SK-N-SH treated with all-trans-retinoic acid at 6 μM for 48 hours (cell line): Measurements from ENCODE around the gene SPN.
"Not testable (repeated sequence)": the region's sequence is repeated elsewhere in the genome, so short reads cannot be mapped to it uniquely, and the experiment has no call there.

ENCODE experiments used
- ARNTL ChIP-seq: fragments of 450-650 bp; formaldehyde crosslinking; IDR thresholded peaks from 2 replicates; pipeline ENCODE4 v1.5.0; 2020; ENCODE audit warnings: low read depth, mild to moderate bottlenecking, moderate library complexity, borderline replicate concordance
- ESRRG ChIP-seq: fragments of 250-450 bp; sonication (Bioruptor Pico); IDR thresholded peaks from 2 replicates; pipeline ENCODE4 v1.6.1; 2021; ENCODE audit warnings: mild to moderate bottlenecking
- GLIS3 ChIP-seq: fragments of 250-450 bp; sonication (Bioruptor Pico); IDR thresholded peaks from 2 replicates; pipeline ENCODE4 v1.5.0; 2020; ENCODE audit warnings: mild to moderate bottlenecking, moderate library complexity
- TOX ChIP-seq: fragments of 250-450 bp; sonication (Bioruptor Pico); IDR thresholded peaks from 2 replicates; pipeline ENCODE4 v1.8.0; 2021; ENCODE audit warnings: mild to moderate bottlenecking, moderate library complexity, borderline replicate concordance
- ZFP3 ChIP-seq: fragments of 250-450 bp; sonication (Bioruptor Pico); IDR thresholded peaks from 2 replicates; pipeline ENCODE4 v1.5.0; 2020; ENCODE audit warnings: mild to moderate bottlenecking, moderate library complexity
- ZFP30 ChIP-seq: fragments of 450-650 bp; formaldehyde crosslinking; IDR thresholded peaks from 2 replicates; pipeline ENCODE4 v1.5.0; 2022; ENCODE audit warnings: mild to moderate bottlenecking, moderate library complexity
- ZNF565 ChIP-seq: fragments of 450-650 bp; formaldehyde crosslinking; conservative IDR thresholded peaks from 2 replicates; pipeline ENCODE4 v1.5.0; 2020; ENCODE audit warnings: low read depth, mild to moderate bottlenecking, moderate library complexity
- ZNF70 ChIP-seq: fragments of 450-650 bp; formaldehyde crosslinking; IDR thresholded peaks from 2 replicates; pipeline ENCODE4 v1.5.0; 2020; ENCODE audit warnings: mild to moderate bottlenecking, moderate library complexity
- TF ChIP-seq, protein P1 (sequence below): fragments of 250-450 bp; sonication (Bioruptor Pico); IDR thresholded peaks from 2 replicates; pipeline ENCODE4 v1.8.0; 2021; ENCODE audit warnings: low read depth, mild to moderate bottlenecking, moderate library complexity, borderline replicate concordance

DNA sequence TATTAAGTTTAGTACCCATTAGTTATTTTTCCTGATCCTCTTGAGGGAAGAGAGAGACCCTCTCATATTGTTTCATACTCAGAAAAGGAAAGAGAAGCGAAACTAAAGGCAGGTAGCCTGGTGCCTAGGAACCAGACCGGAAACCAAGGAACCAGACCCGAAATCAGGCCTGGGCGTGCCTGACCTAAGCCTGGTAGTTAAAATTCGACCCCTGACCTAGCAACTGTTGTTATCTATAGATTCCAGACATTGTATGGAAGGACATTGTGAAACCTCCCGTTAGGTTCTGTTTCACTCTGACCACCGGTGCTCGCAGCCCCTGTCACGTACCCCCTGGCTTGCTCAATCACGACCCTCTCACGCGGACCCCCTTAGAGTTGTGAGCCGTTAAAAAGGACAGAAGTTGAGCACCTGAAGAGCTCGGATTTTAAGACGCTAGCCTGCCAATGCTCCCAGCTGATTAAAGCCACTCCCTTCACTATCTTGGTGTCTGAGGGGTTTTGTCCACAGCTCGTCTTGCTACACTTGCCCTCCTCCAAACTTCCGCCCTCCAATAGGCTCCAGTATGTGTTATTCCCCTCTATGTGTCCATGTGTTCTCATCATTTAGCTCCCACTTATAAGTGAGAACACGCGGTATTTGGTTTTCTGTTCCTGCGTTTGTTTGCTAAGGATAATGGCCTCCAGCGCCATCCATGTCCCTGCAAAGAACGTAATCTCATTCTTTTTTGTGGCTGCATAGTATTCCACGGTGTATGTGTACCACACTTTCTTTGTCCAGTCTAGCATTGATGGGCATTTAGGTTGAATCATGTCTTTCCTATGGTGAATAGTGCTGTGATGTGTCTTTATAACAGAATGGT, 26.7 kb downstream of the SPN start:
- TF ChIP-seq ARNTL, GLIS3, TOX, ZFP30, ZFP3, ZNF70, ZNF565, ESRRG (CRISPR knock-in tag): not testable (repeated sequence)
- TF ChIP-seq, protein P1, sequence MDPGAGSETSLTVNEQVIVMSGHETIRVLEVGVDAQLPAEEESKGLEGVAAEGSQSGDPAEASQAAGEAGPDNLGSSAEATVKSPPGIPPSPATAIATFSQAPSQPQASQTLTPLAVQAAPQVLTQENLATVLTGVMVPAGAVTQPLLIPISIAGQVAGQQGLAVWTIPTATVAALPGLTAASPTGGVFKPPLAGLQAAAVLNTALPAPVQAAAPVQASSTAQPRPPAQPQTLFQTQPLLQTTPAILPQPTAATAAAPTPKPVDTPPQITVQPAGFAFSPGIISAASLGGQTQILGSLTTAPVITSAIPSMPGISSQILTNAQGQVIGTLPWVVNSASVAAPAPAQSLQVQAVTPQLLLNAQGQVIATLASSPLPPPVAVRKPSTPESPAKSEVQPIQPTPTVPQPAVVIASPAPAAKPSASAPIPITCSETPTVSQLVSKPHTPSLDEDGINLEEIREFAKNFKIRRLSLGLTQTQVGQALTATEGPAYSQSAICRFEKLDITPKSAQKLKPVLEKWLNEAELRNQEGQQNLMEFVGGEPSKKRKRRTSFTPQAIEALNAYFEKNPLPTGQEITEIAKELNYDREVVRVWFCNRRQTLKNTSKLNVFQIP (CRISPR knock-in tag), result not testable (repeated sequence)
